HG02852 (cell line): Measurements from ENCODE around the gene HRK.

Source experiments
- ATAC-seq: cut with Tn5 transposase; IDR thresholded peaks from one replicate; pipeline ENCODE4 v1.9.1; 2021; ENCODE audit warnings: mild to moderate bottlenecking, moderate library complexity; ENCODE audit not compliant: unreplicated experiment

The HRK gene

GRCh38 chr12:116881325-116881876, at the start of gene HRK:
TSS of gene HRK (minus strand) at chr12:116881441. CDS start at chr12:116881307, 134 bp downstream.
- ATAC-seq, result peak; percentile 17

- no peak for ATAC-seq
Observed at GRCh38 chr12:116929885-116930284, 48.6 kb upstream of the HRK start.

GRCh38 chr12:116928504-116928903, 47.3 kb upstream of the HRK start:
- ATAC-seq, result no peak

- ATAC-seq, result no peak
Observed at GRCh38 chr12:116927244-116927940, 46.2 kb upstream of the HRK start.

- no peak for ATAC-seq
Observed at GRCh38 chr12:116926283-116927243, 45.3 kb upstream of the HRK start.

GRCh38 chr12:116924558-116925453, 43.6 kb upstream of the HRK start:
- ATAC-seq, result peak; percentile 50

- peak; percentile 81 for ATAC-seq
Observed at GRCh38 chr12:116922194-116922897, 41.1 kb upstream of the HRK start.

GRCh38 chr12:116920939-116921338, 39.7 kb upstream of the HRK start:
- no peak for ATAC-seq

- ATAC-seq, result no peak
Observed at GRCh38 chr12:116919706-116920485, 38.7 kb upstream of the HRK start.

GRCh38 chr12:116919247-116919661, 38.0 kb upstream of the HRK start:
- ATAC-seq, result no peak

GRCh38 chr12:116918464-116918863, 37.2 kb upstream of the HRK start:
- no peak for ATAC-seq

GRCh38 chr12:116916714-116917114, 35.5 kb upstream of the HRK start:
- ATAC-seq, result peak; percentile 93

- ATAC-seq, result no peak
Observed at GRCh38 chr12:116916122-116916521, 34.9 kb upstream of the HRK start.

- ATAC-seq, result no peak
Observed at GRCh38 chr12:116915326-116915725, 34.1 kb upstream of the HRK start.

GRCh38 chr12:116910645-116911451, 29.6 kb upstream of the HRK start, which contains the start of gene FBXW8:
TSS of gene FBXW8 (plus strand) at chr12:116910950. CDS start at chr12:116911038, 88 bp downstream.
- ATAC-seq, result peak; percentile 86

- no peak for ATAC-seq
Observed at GRCh38 chr12:116910280-116910644, 29.0 kb upstream of the HRK start.

GRCh38 chr12:116906285-116906684, 25.0 kb upstream of the HRK start:
- ATAC-seq, result no peak

GRCh38 chr12:116903818-116904217, 22.6 kb upstream of the HRK start:
- no peak for ATAC-seq
